ENCODE results near the gene GRWD1.

Gene GRWD1

DNA sequence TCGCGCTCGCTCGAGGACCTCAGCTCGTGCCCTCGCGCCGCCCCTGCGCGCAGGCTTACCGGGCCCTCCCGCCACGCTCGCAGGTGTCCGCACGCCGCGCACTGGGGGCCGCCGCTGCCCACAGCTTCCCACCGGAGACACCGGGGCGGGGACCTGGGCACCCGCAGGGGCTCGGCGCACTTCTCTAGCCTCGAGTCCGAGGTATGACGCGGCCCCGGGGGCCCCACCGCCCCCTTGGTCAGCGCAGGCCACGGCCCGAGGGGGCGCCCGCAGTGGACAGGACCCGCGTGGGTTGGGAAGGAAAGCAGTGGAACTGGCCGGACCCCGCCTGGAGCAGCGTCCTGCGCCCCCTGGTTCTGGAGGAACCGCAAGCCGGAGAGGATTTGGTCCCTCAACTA lies 2.1 kb upstream of the GRWD1 start:
- Mint-ChIP-seq H3K27me3 (ENCODE audit: low read depth) (peaks cover 26% of the 10 kb centered on the region), H3K27ac (no peak overlapping the region), H3K4me3 (no peak overlapping the region), H3K9me3 (no peaks in the 10 kb centered on the region), H3K4me1 (ENCODE audit: low read depth) (peaks cover 23% of the 10 kb centered on the region), H3K36me3 (ENCODE audit: low read depth) (peaks cover 23% of the 10 kb centered on the region)
- no peak for DNase-seq (ENCODE audit: low spot score)

DNA sequence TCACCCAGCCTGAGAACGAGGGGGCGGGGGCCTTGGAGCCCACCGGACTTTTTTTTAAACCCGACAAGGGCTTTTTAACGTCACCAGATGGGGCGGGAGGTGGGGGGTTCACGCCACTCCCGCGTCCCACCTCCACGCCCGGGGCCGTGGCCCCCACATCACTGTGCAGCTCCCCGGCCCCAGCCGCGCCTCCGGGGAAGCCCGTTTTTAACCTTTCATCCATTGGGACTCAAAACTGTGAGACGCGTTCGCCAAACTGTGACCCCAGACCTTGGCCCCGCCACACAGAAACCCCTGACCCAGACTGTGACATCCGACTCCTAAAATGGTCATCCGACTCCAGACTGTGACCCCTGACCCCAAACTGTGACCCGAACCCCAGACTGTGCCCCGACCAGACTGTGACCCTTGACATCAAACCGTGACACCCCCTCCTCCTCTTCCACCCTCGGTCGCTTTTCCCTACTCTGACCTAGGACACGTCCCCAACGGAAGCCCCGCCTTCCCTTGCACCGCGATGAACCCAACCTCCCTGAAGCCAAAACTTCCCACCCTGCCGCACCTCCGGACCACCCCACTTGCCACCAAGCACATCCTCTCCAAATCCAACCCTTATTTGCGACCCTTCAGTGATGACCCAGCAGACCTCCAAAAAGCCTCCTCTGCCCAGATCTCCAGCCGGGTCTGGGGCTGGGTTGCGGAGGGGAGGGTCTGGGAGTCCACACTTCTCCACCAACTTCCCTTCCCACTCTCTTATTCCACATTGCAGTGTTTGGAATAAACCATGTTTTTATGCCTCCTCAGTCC lies 1.5 kb upstream of the GRWD1 start:
- Mint-ChIP-seq H3K27ac (peak overlapping the region; percentile 86), H3K27me3 (ENCODE audit: low read depth) (peaks cover 26% of the 10 kb centered on the region), H3K9me3 (no peaks in the 10 kb centered on the region), H3K36me3 (ENCODE audit: low read depth) (peaks cover 28% of the 10 kb centered on the region), H3K4me3 (peak overlapping the region; percentile 93), H3K4me1 (ENCODE audit: low read depth) (peaks cover 23% of the 10 kb centered on the region)
- DNase-seq (ENCODE audit: low spot score): no peak

DNA sequence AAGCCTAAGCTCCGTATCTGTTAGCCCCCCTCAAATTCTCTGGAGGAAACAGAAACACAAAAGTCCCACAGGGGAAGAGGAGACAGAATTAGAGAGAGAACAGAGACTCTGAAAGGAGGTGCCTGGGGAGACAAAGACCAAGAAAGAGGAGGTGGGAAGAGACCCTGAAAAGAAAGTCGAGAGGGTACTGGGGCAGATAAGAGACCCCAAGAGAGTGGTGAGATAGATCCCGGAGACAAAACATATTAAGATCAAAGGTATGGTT lies 915 bp upstream of the GRWD1 start:
- DNase-seq (ENCODE audit: low spot score): no peak
- H3K4me3 Mint-ChIP-seq: peak overlapping the region; percentile 93
- H3K4me1 Mint-ChIP-seq (ENCODE audit: low read depth): peaks cover 23% of the 10 kb centered on the region
- peaks cover 31% of the 10 kb centered on the region for H3K36me3 Mint-ChIP-seq (ENCODE audit: low read depth)
- peaks cover 26% of the 10 kb centered on the region for H3K27me3 Mint-ChIP-seq (ENCODE audit: low read depth)
- peak overlapping the region; percentile 86 for H3K27ac Mint-ChIP-seq
- no peaks in the 10 kb centered on the region for H3K9me3 Mint-ChIP-seq

GRCh38 chr19:48445256-48445605 lies 552 bp upstream of the GRWD1 start:
- Mint-ChIP-seq H3K27ac (peak overlapping the region; percentile 86), H3K36me3 (ENCODE audit: low read depth) (peaks cover 31% of the 10 kb centered on the region), H3K27me3 (ENCODE audit: low read depth) (peaks cover 26% of the 10 kb centered on the region), H3K9me3 (no peaks in the 10 kb centered on the region), H3K4me1 (ENCODE audit: low read depth) (peaks cover 23% of the 10 kb centered on the region), H3K4me3 (peak overlapping the region; percentile 93)
- no peak for DNase-seq (ENCODE audit: low spot score)

DNA sequence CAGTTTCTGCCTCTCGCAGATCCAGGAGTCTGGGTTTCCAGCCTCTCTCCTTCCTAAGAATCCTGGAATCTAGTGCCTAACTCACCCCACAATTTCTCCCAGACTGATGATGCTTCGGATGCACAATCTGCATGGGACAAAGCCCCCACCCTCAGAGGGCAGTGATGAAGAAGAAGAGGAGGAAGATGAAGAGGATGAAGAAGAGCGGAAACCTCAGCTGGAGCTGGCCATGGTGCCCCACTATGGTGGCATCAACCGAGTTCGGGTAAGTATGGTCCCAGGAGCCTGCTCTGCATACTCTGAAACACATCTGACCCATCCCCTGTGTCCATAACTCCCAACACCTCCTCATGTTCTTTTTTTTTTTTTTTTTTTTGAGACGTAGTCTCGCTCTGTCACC lies 796 bp downstream of the GRWD1 start:
- Mint-ChIP-seq H3K27me3 (ENCODE audit: low read depth) (peaks cover 18% of the 10 kb centered on the region), H3K4me1 (ENCODE audit: low read depth) (peaks cover 23% of the 10 kb centered on the region), H3K4me3 (peak overlapping the region; percentile 93), H3K36me3 (ENCODE audit: low read depth) (peaks cover 35% of the 10 kb centered on the region), H3K9me3 (no peaks in the 10 kb centered on the region), H3K27ac (peak overlapping the region; percentile 86)
- DNase-seq (ENCODE audit: low spot score): no peak

GRCh38 chr19:48448563-48448962 lies 2.8 kb downstream of the GRWD1 start:
- H3K27me3 Mint-ChIP-seq (ENCODE audit: low read depth): peaks cover 10% of the 10 kb centered on the region
- H3K4me1 Mint-ChIP-seq (ENCODE audit: low read depth): peaks cover 23% of the 10 kb centered on the region
- peaks cover 44% of the 10 kb centered on the region for H3K36me3 Mint-ChIP-seq (ENCODE audit: low read depth)
- no peak for DNase-seq (ENCODE audit: low spot score)
- H3K27ac Mint-ChIP-seq: no peak overlapping the region
- no peaks in the 10 kb centered on the region for H3K9me3 Mint-ChIP-seq
- no peak overlapping the region for H3K4me3 Mint-ChIP-seq

GRCh38 chr19:48450441-48450840 lies 4.7 kb downstream of the GRWD1 start:
- Mint-ChIP-seq H3K27me3 (ENCODE audit: low read depth) (no peaks in the 10 kb centered on the region), H3K27ac (no peak overlapping the region), H3K4me3 (no peak overlapping the region), H3K9me3 (no peaks in the 10 kb centered on the region), H3K4me1 (ENCODE audit: low read depth) (peaks cover 10% of the 10 kb centered on the region), H3K36me3 (ENCODE audit: low read depth) (peaks cover 48% of the 10 kb centered on the region)
- no peak for DNase-seq (ENCODE audit: low spot score)

GRCh38 chr19:48450863-48451262 lies 5.1 kb downstream of the GRWD1 start:
- H3K36me3 Mint-ChIP-seq (ENCODE audit: low read depth): peaks cover 48% of the 10 kb centered on the region
- H3K4me3 Mint-ChIP-seq: no peak overlapping the region
- peaks cover 9% of the 10 kb centered on the region for H3K4me1 Mint-ChIP-seq (ENCODE audit: low read depth)
- H3K27ac Mint-ChIP-seq: no peak overlapping the region
- H3K9me3 Mint-ChIP-seq: no peaks in the 10 kb centered on the region
- H3K27me3 Mint-ChIP-seq (ENCODE audit: low read depth): no peaks in the 10 kb centered on the region
- DNase-seq (ENCODE audit: low spot score): no peak

GRCh38 chr19:48451624-48452023 lies 5.8 kb downstream of the GRWD1 start:
- peaks cover 48% of the 10 kb centered on the region for H3K36me3 Mint-ChIP-seq (ENCODE audit: low read depth)
- no peak overlapping the region for H3K4me3 Mint-ChIP-seq
- no peak overlapping the region for H3K27ac Mint-ChIP-seq

GRCh38 chr19:48452289-48453190 lies 6.8 kb downstream of the GRWD1 start:
- Mint-ChIP-seq H3K27me3 (ENCODE audit: low read depth) (no peaks in the 10 kb centered on the region), H3K9me3 (no peaks in the 10 kb centered on the region), H3K4me3 (no peak overlapping the region), H3K4me1 (ENCODE audit: low read depth) (peaks cover 4% of the 10 kb centered on the region), H3K36me3 (ENCODE audit: low read depth) (peaks cover 50% of the 10 kb centered on the region), H3K27ac (no peak overlapping the region)
- no peak for DNase-seq (ENCODE audit: low spot score)

More at GRCh38 chr19:48451624-48452023, 5.8 kb downstream of the GRWD1 start:
- DNase-seq (ENCODE audit: low spot score): no peak
- no peaks in the 10 kb centered on the region for H3K9me3 Mint-ChIP-seq
- peaks cover 6% of the 10 kb centered on the region for H3K4me1 Mint-ChIP-seq (ENCODE audit: low read depth)
- H3K27me3 Mint-ChIP-seq (ENCODE audit: low read depth): no peaks in the 10 kb centered on the region

- Mint-ChIP-seq H3K27me3 (ENCODE audit: low read depth) (no peaks in the 10 kb centered on the region), H3K27ac (no peak overlapping the region), H3K4me3 (no peak overlapping the region), H3K9me3 (no peaks in the 10 kb centered on the region), H3K4me1 (ENCODE audit: low read depth) (no peaks in the 10 kb centered on the region), H3K36me3 (ENCODE audit: low read depth) (peaks cover 35% of the 10 kb centered on the region)
- DNase-seq (ENCODE audit: low spot score): no peak
Measured at GRCh38 chr19:48454150-48454730, 8.5 kb downstream of the GRWD1 start.

- Mint-ChIP-seq H3K36me3 (ENCODE audit: low read depth) (peaks cover 31% of the 10 kb centered on the region), H3K4me3 (no peak within 1 kb of the TSS), H3K4me1 (ENCODE audit: low read depth) (no peaks in the 10 kb centered on the region), H3K27ac (peak within 1 kb of the TSS; percentile 27), H3K9me3 (no peaks in the 10 kb centered on the region), H3K27me3 (ENCODE audit: low read depth) (no peaks in the 10 kb centered on the region)
- DNase-seq (ENCODE audit: low spot score): no peak
Measured at GRCh38 chr19:48455171-48455907, 9.6 kb downstream of the GRWD1 start, which contains the start of gene KCNJ14. Gene KCNJ14, plus strand, starts transcription at chr19:48455574. Its CDS starts 6,151 bp downstream, at chr19:48461725.

GRCh38 chr19:48455908-48456562 lies 10.3 kb downstream of the GRWD1 start:
- Mint-ChIP-seq H3K4me1 (ENCODE audit: low read depth) (no peaks in the 10 kb centered on the region), H3K4me3 (no peak overlapping the region), H3K27me3 (ENCODE audit: low read depth) (no peaks in the 10 kb centered on the region), H3K36me3 (ENCODE audit: low read depth) (peaks cover 31% of the 10 kb centered on the region), H3K27ac (no peak overlapping the region), H3K9me3 (no peaks in the 10 kb centered on the region)
- no peak for DNase-seq (ENCODE audit: low spot score)

All from T-helper 2 cell treated with Interferon-gamma antibody and Interleukin-4, amounts not matched to agents 5 μg/mL and 100 μg/mL, for 36 hours (primary cell).